ENCODE results near the gene FITM1.

DNA sequence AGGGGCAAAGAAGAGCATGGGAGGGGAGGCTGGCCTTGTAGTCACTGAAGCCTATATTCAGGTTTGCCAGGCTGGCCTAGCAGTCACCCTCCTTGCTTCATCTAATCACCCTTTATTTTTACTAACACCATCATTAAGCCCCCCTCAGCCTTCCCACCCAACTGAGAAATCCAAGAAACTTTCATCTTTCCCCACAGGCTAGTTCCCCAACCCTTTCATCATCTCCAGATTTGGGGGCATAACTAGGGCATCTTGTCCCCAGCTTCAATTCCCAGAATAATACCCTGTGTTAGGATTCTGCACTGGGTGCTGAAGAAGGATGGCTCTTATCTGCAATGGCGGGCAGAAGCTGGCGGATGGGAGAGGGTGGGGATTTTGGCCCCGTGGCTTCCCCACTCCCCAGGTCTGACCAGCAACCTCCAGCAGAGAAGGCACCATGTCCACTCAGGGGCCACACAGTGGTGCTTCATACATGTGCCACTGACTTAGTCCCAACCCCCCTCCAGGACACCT, 29.4 kb upstream of the FITM1 start:
- TF ChIP-seq CTCF (IDR thresholded peaks at IDR 0.05), result no peak
- no peak for TF ChIP-seq POLR2A (IDR thresholded peaks at IDR 0.05)
